DOHH2 (cell line): ENCODE data around the gene BBS2.
A peak's percentile ranks its signal among the peaks of the same experiment; 100 is the strongest.

Source experiments
- H3F3A ChIP-seq: fragments of 200-600 bp; sonication (generic), shearing (Covaris generic); 2 replicates; pipeline ENCODE4 v1.6.0; 2016; ENCODE audit warnings: antibody characterized with exemption, mild to moderate bottlenecking; ENCODE audit not compliant: control insufficient read depth, insufficient read depth
- H3K27ac ChIP-seq: fragments of 200-600 bp; sonication (generic); 2 replicates; pipeline ENCODE4 v1.5.1; 2014; ENCODE audit warnings: low read depth, mild to moderate bottlenecking, low read length, moderate library complexity
- H3K27me3 ChIP-seq: fragments of 200-600 bp; sonication (generic); 2 replicates; pipeline ENCODE4 v1.6.1; 2014; ENCODE audit warnings: mild to moderate bottlenecking, low read length, mixed read lengths; ENCODE audit not compliant: control insufficient read depth
- H3K36me3 ChIP-seq: fragments of 200-600 bp; sonication (generic); 2 replicates; pipeline ENCODE4 v1.6.1; 2014; ENCODE audit warnings: mild to moderate bottlenecking, low read length, moderate library complexity, mixed read lengths; ENCODE audit not compliant: control insufficient read depth
- H3K4me1 ChIP-seq: fragments of 200-600 bp; sonication (generic); 2 replicates; pipeline ENCODE4 v1.6.1; 2014; ENCODE audit warnings: mild to moderate bottlenecking, low read length, mixed read lengths; ENCODE audit not compliant: control insufficient read depth
- H3K4me2 ChIP-seq: fragments of 200-600 bp; sonication (generic); 2 replicates; pipeline ENCODE4 v1.6.0; 2014; ENCODE audit warnings: mild to moderate bottlenecking, low read length, moderate library complexity
- H3K4me3 ChIP-seq: fragments of 200-600 bp; sonication (generic); 2 replicates; pipeline ENCODE4 v1.5.1; 2014; ENCODE audit warnings: mild to moderate bottlenecking, low read length, mixed read lengths
- H3K79me2 ChIP-seq: fragments of 200-600 bp; sonication (generic); 2 replicates; pipeline ENCODE4 v1.6.1; 2014; ENCODE audit warnings: mild to moderate bottlenecking, low read length, mixed read lengths; ENCODE audit not compliant: control insufficient read depth
- H3K9me2 ChIP-seq: fragments of 200-600 bp; sonication (generic); replicated peaks from 2 replicates; pipeline ENCODE4 v1.6.1; 2014; ENCODE audit warnings: mild to moderate bottlenecking, low read length, mixed read lengths; ENCODE audit not compliant: control insufficient read depth
- H3K9me3 ChIP-seq: fragments of 200-600 bp; sonication (generic); 2 replicates; pipeline ENCODE4 v1.6.1; 2014; ENCODE audit warnings: antibody characterized with exemption, low read length, mixed read lengths; ENCODE audit not compliant: control insufficient read depth, insufficient read depth
- H4K20me1 ChIP-seq: fragments of 200-600 bp; sonication (generic); 2 replicates; pipeline ENCODE4 v1.6.0; 2014; ENCODE audit warnings: low read depth, mild to moderate bottlenecking, antibody characterized with exemption, low read length, moderate library complexity; ENCODE audit not compliant: control insufficient read depth, insufficient read depth
- EZH2phosphoT487 ChIP-seq: fragments of 200-600 bp; sonication (generic); IDR thresholded peaks from 2 replicates; pipeline ENCODE4 v1.6.1; 2017; ENCODE audit warnings: borderline replicate concordance, mild to moderate bottlenecking, antibody characterized with exemption, low read length, moderate library complexity, mixed read lengths
- TF ChIP-seq, protein P1 (sequence below): fragments of 200-600 bp; sonication (generic); IDR thresholded peaks from one replicate; pipeline ENCODE4 v1.5.1; 2014; ENCODE audit warnings: antibody characterized with exemption, mild to moderate bottlenecking, low read depth, low read length; ENCODE audit not compliant: poor library complexity, severe bottlenecking

Gene BBS2

DNA sequence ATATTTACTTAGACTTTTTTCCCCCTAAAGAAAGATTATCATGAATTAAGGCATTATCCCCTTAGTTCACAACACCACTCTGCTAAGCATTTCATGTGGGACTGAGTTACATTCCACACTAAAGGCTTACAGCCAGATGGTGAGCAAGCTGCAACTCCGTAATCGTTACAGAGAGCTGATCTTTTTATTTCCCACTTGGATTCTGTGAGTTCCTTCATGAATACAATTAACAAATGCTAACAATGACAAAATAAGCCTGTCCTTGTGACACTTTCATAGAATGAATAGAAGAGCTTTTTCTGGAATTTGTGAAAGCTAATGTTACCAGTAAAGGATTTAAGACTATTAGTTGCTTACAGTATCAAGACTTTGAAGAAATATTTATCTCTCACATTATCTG, 59.7 kb downstream of the BBS2 start:
- H3K9me2 ChIP-seq = no peaks in the 10 kb centered on the region
- H3K79me2 ChIP-seq = peaks cover 3% of the 10 kb centered on the region; the same call in 1 of the 2 replicates

DNA sequence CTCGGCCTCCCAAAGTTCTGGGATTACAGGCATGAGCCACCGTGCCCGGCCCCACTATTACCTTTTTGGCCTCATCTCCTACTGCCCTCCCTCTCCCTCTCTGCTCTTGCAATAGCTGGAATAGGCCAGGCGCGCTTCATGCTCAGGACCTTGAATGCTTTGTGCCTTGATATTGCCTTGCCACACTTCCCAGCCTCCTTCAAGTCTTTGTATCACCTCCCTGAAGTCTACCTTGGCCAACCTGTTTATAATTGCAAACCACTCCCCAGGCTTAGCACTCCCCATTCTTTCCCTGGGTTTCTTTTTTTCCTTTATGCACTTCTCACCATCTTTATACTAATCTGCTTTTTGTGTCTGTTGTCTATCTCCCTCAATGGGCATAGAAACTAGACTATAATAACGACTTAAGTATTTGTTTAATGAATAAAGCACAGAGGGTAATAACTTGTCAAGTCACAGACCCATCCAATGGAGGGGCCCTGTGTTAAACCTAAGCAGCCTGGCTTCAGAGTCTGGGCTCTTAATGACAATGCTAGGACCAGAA, 61.8 kb downstream of the BBS2 start:
- Histone ChIP-seq H3K9me2 (no peaks in the 10 kb centered on the region), H3K9me3 (no peaks in the 10 kb centered on the region), H3K4me2 (no peak overlapping the region), H3K79me2 (peaks cover 20% of the 10 kb centered on the region), H3K27me3 (no peaks in the 10 kb centered on the region), H3F3A (no peaks in the 10 kb centered on the region), H4K20me1 (no peaks in the 10 kb centered on the region; the same call in 1 of the 2 replicates), H3K4me1 (peaks cover 5% of the 10 kb centered on the region), H3K27ac (no peak overlapping the region), H3K4me3 (no peak overlapping the region), H3K36me3 (peaks cover 90% of the 10 kb centered on the region)
- TF ChIP-seq EZH2phosphoT487 = no peak
- TF ChIP-seq, protein P1, sequence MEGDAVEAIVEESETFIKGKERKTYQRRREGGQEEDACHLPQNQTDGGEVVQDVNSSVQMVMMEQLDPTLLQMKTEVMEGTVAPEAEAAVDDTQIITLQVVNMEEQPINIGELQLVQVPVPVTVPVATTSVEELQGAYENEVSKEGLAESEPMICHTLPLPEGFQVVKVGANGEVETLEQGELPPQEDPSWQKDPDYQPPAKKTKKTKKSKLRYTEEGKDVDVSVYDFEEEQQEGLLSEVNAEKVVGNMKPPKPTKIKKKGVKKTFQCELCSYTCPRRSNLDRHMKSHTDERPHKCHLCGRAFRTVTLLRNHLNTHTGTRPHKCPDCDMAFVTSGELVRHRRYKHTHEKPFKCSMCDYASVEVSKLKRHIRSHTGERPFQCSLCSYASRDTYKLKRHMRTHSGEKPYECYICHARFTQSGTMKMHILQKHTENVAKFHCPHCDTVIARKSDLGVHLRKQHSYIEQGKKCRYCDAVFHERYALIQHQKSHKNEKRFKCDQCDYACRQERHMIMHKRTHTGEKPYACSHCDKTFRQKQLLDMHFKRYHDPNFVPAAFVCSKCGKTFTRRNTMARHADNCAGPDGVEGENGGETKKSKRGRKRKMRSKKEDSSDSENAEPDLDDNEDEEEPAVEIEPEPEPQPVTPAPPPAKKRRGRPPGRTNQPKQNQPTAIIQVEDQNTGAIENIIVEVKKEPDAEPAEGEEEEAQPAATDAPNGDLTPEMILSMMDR = no peak

More for the DNA sequence above, 59.7 kb downstream of the BBS2 start:
- H3K9me3 ChIP-seq = no peaks in the 10 kb centered on the region
- H3F3A ChIP-seq = no peaks in the 10 kb centered on the region
- H3K4me2 ChIP-seq = no peak overlapping the region
- no peak overlapping the region for H3K27ac ChIP-seq
- H3K4me1 ChIP-seq = no peaks in the 10 kb centered on the region
- H3K36me3 ChIP-seq = peaks cover 87% of the 10 kb centered on the region
- H3K27me3 ChIP-seq = no peaks in the 10 kb centered on the region
- TF ChIP-seq EZH2phosphoT487 = no peak
- TF ChIP-seq, protein P1 = no peak
- H3K4me3 ChIP-seq = no peak overlapping the region
- no peaks in the 10 kb centered on the region; the same call in 1 of the 2 replicates for H4K20me1 ChIP-seq

DNA sequence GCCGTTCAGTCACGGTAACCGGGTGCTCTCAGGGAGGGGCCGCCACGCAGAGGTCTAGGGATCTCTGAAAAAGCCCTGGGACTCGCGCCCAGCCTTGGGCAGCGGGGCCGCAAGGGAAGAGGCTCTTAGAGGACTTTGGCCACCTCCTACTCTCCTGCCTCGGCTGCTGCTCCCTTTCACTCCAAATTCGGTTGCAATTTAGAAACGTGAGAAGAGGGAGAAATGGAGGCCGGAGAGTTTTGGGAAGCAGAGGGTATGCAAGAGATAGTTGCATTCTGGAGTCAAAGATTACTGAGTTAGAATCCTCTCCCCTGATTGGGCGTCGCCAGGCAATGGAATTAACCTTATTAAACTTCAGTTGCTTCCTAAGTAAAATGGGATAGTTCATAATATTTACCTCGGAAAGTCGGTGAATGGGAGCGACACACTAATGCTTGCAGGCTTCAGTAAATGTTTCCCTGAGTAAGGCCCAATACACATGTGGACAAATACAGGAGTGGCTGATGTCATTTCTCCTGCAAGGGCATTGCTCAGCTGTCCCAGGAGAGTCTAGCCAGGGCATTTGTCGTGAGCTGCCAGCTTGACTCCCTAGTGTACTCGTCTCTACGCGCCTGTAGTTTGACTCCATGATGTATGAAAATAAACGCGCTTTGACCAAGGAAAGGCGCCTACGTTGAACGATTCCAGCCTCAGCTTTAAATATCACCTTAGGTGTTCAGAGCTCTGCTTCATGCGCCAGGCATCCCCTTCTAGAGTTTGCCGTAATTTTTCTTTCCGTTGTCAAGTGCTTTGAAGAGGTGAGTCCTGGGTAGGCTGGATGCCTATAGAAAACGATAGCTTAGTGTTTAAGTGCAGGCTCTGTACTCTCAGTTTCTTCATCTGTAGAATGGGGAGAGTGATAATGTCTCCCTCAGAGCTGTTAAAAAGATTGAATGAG, 67.8 kb downstream of the BBS2 start:
- TF ChIP-seq EZH2phosphoT487 = no peak
- TF ChIP-seq, protein P1 = no peak
- Histone ChIP-seq H3K9me2 (no peaks in the 10 kb centered on the region), H3K4me3 (peak overlapping the region; percentile 79), H3K4me1 (peaks cover 37% of the 10 kb centered on the region), H3K4me2 (peak overlapping the region; percentile 89), H3K27me3 (no peaks in the 10 kb centered on the region), H3K36me3 (peaks cover 80% of the 10 kb centered on the region), H3K27ac (peak overlapping the region; percentile 82), H4K20me1 (peaks cover 33% of the 10 kb centered on the region; the same call in 1 of the 2 replicates), H3K79me2 (peaks cover 77% of the 10 kb centered on the region), H3K9me3 (no peaks in the 10 kb centered on the region), H3F3A (no peaks in the 10 kb centered on the region)
